ENCODE measurements around the gene CACNB1. TPM values are rescaled to one million over a fixed set of nuclear protein-coding genes. Genes with fewer than 3 reads are reported as not detected.

CACNB1 gene
- total RNA-seq, 1 donor from 2014 or later: 27.5 TPM

DNA sequence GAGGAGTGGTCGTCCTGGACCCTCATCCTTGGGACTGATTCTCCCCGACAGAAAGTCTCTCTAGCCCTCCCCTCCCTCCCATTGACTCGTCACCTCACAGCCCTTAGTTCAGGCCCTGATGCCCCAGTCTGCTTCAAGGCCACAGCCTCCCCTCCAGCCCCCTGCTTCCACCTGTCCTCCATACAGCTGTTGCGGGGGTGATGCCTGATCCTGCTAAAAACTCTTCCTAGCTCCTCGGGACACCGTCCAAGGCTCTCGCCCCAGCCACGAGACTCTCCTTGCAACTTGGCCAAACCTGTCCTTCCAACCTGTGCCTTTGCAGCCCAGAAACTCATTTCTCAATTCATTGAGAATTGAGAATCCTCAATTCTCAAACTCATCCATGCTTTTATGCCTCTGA, 21.4 kb upstream of the CACNB1 start:
- Histone ChIP-seq H3K4me1 (no peaks in the 10 kb centered on the region), H3K4me3 (no peak overlapping the region), H3K9me3 (no peaks in the 10 kb centered on the region), H3K36me3 (no peaks in the 10 kb centered on the region), H3K27ac (no peak overlapping the region), H3K27me3 (peaks cover 19% of the 10 kb centered on the region)
- no peak for DNase-seq
- intact Hi-C loops (cut with DNase I): no loop called here
- no peak for ATAC-seq
- TF ChIP-seq, protein P1, sequence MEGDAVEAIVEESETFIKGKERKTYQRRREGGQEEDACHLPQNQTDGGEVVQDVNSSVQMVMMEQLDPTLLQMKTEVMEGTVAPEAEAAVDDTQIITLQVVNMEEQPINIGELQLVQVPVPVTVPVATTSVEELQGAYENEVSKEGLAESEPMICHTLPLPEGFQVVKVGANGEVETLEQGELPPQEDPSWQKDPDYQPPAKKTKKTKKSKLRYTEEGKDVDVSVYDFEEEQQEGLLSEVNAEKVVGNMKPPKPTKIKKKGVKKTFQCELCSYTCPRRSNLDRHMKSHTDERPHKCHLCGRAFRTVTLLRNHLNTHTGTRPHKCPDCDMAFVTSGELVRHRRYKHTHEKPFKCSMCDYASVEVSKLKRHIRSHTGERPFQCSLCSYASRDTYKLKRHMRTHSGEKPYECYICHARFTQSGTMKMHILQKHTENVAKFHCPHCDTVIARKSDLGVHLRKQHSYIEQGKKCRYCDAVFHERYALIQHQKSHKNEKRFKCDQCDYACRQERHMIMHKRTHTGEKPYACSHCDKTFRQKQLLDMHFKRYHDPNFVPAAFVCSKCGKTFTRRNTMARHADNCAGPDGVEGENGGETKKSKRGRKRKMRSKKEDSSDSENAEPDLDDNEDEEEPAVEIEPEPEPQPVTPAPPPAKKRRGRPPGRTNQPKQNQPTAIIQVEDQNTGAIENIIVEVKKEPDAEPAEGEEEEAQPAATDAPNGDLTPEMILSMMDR (IDR thresholded peaks at IDR 0.05): no peak

DNA sequence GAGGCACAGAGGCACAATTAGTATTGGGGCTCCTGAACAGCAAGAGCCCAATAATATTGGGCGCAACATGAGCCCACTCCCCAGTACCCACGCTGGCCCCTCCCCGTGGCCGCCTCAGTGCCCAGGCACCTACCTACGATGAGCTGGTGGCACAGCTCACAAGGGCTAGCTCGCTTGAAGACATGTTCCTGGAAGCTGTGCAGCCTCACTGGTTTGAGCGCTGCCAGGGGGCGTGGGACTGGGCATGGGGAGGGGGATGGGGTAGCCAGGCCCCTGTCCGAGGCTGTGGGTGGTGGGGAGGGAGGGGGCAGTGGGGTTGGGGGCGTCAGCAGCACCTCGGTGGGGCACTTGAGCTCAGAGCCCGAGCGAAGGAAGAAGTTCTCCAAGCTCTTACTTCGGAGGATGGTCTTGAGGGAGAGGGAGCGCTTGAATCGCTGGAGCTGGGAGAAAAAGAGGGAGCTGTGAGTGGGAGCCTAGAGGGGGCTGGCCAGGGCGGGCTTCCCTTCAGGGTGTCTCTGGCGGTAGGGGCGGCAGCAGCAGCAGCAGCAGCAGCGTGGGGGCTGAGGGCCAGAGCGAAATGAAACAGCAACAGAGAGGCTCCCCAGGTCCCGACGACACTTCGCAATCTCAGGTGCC, 20.4 kb upstream of the CACNB1 start:
- ATAC-seq (no peak), DNase-seq (no peak)
- intact Hi-C loops (cut with DNase I): no loop called here

DNA sequence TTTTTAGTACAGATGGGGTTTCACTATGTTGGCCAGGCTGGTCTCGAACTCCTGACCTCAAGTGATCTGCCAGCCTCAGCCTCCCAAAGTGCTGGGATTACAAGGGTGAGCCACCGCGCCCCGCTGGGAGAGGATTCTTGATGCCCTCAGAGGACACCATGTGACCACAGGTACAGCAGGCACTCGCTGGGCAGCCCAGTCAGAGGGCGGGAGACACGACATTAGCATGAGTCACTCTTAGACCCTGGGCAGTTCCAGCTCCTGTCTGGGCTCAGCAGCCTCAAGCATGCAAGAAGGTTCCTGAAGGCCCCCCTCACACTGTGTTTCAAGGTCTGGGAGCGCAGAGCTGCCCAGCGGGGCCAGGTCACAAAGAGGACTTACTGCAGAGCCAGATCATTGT, 16.4 kb upstream of the CACNB1 start:
- Histone ChIP-seq H3K27me3 (peaks cover 16% of the 10 kb centered on the region), H3K9me3 (no peaks in the 10 kb centered on the region), H3K36me3 (no peaks in the 10 kb centered on the region), H3K27ac (no peak overlapping the region), H3K4me3 (no peak overlapping the region), H3K4me1 (peaks cover 21% of the 10 kb centered on the region)
- DNase-seq (peak; percentile 84), ATAC-seq (peak; percentile 62)
- TF ChIP-seq, protein P1 (IDR thresholded peaks at IDR 0.05): no peak
- intact Hi-C loops (cut with DNase I): no loop called here

More for the DNA sequence above, 20.4 kb upstream of the CACNB1 start:
- no peak overlapping the region for H3K4me3 ChIP-seq
- H3K36me3 ChIP-seq: no peaks in the 10 kb centered on the region
- no peaks in the 10 kb centered on the region for H3K4me1 ChIP-seq
- no peaks in the 10 kb centered on the region for H3K9me3 ChIP-seq
- peaks cover 10% of the 10 kb centered on the region for H3K27me3 ChIP-seq
- TF ChIP-seq, protein P1 (IDR thresholded peaks at IDR 0.05): no peak
- H3K27ac ChIP-seq: no peak overlapping the region

DNA sequence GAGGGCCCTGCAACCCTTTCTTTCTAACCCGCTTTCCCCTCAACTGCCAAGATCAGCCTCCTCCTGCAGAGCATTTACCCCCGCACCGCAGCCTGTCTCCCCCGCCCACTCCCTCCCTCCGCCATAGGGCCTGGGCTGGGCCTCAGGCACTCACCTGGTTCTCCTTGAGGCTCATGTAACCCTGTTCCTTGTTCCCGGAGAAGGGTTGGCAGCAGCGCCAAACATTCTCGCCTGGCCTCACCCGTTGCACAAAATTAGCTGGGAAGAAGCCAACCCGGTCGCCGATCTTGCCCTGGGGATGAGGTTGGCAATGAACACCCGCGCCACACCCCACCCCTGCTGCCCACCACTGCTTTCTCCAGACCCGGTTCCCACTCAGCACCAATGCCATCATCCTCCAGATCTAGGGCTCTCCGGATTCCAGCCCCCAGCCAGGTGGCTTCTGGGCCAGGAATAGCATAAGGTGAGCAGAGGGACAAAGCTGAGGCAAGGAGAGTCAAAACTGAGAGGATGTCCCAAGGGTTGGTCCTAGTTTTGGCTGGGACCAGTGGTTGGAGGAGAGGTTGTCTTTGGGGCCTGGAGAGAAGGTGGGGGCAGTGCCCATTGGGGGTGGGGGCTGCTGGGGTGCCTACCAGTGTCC, 15.5 kb upstream of the CACNB1 start:
- Histone ChIP-seq H3K36me3 (no peaks in the 10 kb centered on the region), H3K4me3 (no peak overlapping the region), H3K9me3 (no peaks in the 10 kb centered on the region), H3K27ac (no peak overlapping the region), H3K4me1 (peaks cover 26% of the 10 kb centered on the region), H3K27me3 (peaks cover 16% of the 10 kb centered on the region)
- intact Hi-C loops (cut with DNase I): no loop called here
- ATAC-seq (peak; percentile 71), DNase-seq (peak; percentile 91)
- TF ChIP-seq, protein P1 (IDR thresholded peaks at IDR 0.05): no peak

DNA sequence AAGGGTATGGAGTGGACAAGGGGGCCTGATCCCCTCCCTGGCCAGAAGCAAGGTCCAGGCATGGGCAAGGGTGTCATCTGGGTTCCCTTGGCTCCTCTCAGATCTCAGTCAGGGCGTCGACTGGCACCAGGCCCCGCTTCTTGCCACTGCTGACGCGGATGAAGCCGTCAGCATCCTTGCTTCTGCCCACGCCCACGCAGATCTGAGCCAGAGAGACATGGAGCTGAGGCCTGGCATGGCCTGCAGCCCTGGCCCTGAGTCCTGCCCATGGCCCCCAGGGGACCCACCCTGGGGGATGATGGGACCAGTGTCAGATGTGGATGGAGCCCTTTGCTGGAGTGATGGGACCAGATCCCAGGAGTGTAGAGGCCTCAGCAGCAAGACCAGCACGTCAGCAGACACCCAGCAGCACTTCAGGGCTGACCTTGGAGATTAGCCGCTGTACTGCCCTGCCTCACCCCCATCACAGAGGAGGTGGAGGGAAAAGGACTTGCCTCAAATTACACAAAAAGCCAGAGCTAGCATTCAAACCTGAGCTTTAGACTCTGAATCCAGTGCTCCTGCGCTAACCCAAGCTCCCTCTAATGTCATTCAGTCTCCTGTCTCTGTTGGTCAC, 14.8 kb upstream of the CACNB1 start:
- Histone ChIP-seq H3K4me3 (no peak overlapping the region), H3K36me3 (no peaks in the 10 kb centered on the region), H3K9me3 (no peaks in the 10 kb centered on the region), H3K4me1 (peaks cover 27% of the 10 kb centered on the region), H3K27ac (no peak overlapping the region), H3K27me3 (peaks cover 16% of the 10 kb centered on the region)
- no peak for DNase-seq
- intact Hi-C loops (cut with DNase I): no loop called here
- ATAC-seq: no peak
- TF ChIP-seq, protein P1 (IDR thresholded peaks at IDR 0.05): no peak
